ENCODE results near the gene PNISR. TPM values are rescaled to one million over a fixed set of nuclear protein-coding genes. Genes with fewer than 3 reads are reported as not detected.

The PNISR gene
- total RNA-seq, 1 experiment from 2014 or later: 91.3 TPM

GRCh38 chr6:99416892-99417767 is 8.0 kb downstream of the PNISR start:
- H3K4me1 ChIP-seq (ENCODE audit: control insufficient read depth, insufficient read depth, low read length): peaks cover 5% of the 10 kb centered on the region; the same call in 1 of the 2 replicates
- H3K27me3 ChIP-seq (ENCODE audit: control insufficient read depth, insufficient read depth, low read length): no peaks in the 10 kb centered on the region
- H3K27ac ChIP-seq (ENCODE audit: low read length): no peak overlapping the region
- peaks cover 9% of the 10 kb centered on the region for H3K36me3 ChIP-seq (ENCODE audit: control insufficient read depth, insufficient read depth, low read length)
- no peak for DNase-seq (ENCODE audit: low read depth, low spot score)
- intact Hi-C loops (cut with micrococcal nuclease; ENCODE audit: unreplicated experiment): no loop called here
- CTCF ChIA-PET: no interaction called here
- H3K9me3 ChIP-seq (ENCODE audit: control insufficient read depth, insufficient read depth, low read depth, low read length): no peaks in the 10 kb centered on the region
- no peak for ATAC-seq
- BruUV-seq (replicated peaks): no TSS peak
- TF ChIP-seq SIN3A (IDR thresholded peaks at IDR 0.05; ENCODE audit: borderline replicate concordance, insufficient read depth, low read depth, low read length) (no peak), REST (IDR thresholded peaks at IDR 0.05; ENCODE audit: insufficient read depth in 1 of 2, low read depth in 2 of 2, low read length in 1 of 2) (no peak), POLR2AphosphoS5 (IDR thresholded peaks at IDR 0.05; ENCODE audit: low read depth, low read length) (no peak), TCF7L2 (IDR thresholded peaks at IDR 0.05; ENCODE audit: low read depth, low read length) (no peak)
- TF ChIP-seq, protein P1, sequence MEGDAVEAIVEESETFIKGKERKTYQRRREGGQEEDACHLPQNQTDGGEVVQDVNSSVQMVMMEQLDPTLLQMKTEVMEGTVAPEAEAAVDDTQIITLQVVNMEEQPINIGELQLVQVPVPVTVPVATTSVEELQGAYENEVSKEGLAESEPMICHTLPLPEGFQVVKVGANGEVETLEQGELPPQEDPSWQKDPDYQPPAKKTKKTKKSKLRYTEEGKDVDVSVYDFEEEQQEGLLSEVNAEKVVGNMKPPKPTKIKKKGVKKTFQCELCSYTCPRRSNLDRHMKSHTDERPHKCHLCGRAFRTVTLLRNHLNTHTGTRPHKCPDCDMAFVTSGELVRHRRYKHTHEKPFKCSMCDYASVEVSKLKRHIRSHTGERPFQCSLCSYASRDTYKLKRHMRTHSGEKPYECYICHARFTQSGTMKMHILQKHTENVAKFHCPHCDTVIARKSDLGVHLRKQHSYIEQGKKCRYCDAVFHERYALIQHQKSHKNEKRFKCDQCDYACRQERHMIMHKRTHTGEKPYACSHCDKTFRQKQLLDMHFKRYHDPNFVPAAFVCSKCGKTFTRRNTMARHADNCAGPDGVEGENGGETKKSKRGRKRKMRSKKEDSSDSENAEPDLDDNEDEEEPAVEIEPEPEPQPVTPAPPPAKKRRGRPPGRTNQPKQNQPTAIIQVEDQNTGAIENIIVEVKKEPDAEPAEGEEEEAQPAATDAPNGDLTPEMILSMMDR (IDR thresholded peaks at IDR 0.05): no peak
- in situ Hi-C loops (cut with HindIII; ENCODE audit: low pct_unique_long_range_greater_than_20kb, low sequenced_read_pairs): no loop called here
- POLR2A ChIA-PET: no interaction called here
- H3K4me3 ChIP-seq (ENCODE audit: low read depth in 2 of 2, low read length in 2 of 2): no peak overlapping the region

DNA sequence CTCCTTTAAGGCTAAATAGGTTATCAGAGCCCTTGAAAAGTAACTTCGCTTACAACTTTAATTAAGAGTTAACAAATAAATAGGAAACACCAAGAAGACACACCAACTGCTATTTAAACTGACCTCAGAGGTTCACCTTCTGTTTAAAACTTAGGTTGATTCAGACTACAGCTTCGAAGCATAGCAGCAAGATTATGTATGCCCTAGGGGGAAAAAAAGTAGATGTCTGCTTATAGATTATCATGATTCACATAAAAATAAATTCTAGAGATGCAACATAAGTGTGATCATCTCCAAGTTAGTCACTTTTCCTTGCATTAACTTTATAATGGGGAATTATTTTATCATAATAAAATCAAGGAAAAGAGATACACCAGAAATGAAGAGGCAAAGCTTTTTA is 8.9 kb downstream of the PNISR start:
- peaks cover 3% of the 10 kb centered on the region; the same call in 1 of the 2 replicates for H3K4me1 ChIP-seq (ENCODE audit: control insufficient read depth, insufficient read depth, low read length)
- CTCF ChIA-PET: no interaction called here
- no peak for ATAC-seq
- H3K27me3 ChIP-seq (ENCODE audit: control insufficient read depth, insufficient read depth, low read length): no peaks in the 10 kb centered on the region
- intact Hi-C loops (cut with micrococcal nuclease; ENCODE audit: unreplicated experiment): no loop called here
- H3K27ac ChIP-seq (ENCODE audit: low read length): no peak overlapping the region
- TF ChIP-seq TCF7L2 (IDR thresholded peaks at IDR 0.05; ENCODE audit: low read depth, low read length): no peak
- no peak for TF ChIP-seq SIN3A (IDR thresholded peaks at IDR 0.05; ENCODE audit: borderline replicate concordance, insufficient read depth, low read depth, low read length)
- TF ChIP-seq, protein P1 (IDR thresholded peaks at IDR 0.05): no peak
- no peak for TF ChIP-seq REST (IDR thresholded peaks at IDR 0.05; ENCODE audit: insufficient read depth in 1 of 2, low read depth in 2 of 2, low read length in 1 of 2)
- no peak for TF ChIP-seq POLR2AphosphoS5 (IDR thresholded peaks at IDR 0.05; ENCODE audit: low read depth, low read length)
- H3K9me3 ChIP-seq (ENCODE audit: control insufficient read depth, insufficient read depth, low read depth, low read length): no peaks in the 10 kb centered on the region
- BruUV-seq (replicated peaks): no TSS peak
- POLR2A ChIA-PET: no interaction called here
- in situ Hi-C loops (cut with HindIII; ENCODE audit: low pct_unique_long_range_greater_than_20kb, low sequenced_read_pairs): no loop called here
- H3K36me3 ChIP-seq (ENCODE audit: control insufficient read depth, insufficient read depth, low read length): peaks cover 16% of the 10 kb centered on the region
- no peak for DNase-seq (ENCODE audit: low read depth, low spot score)
- H3K4me3 ChIP-seq (ENCODE audit: low read depth in 2 of 2, low read length in 2 of 2): no peak overlapping the region

Measured in Panc1 (cell line).